Natural killer cell (primary cell): ENCODE data around the gene JPH2. TPM values are rescaled to one million over a fixed set of nuclear protein-coding genes. Genes with fewer than 3 reads are reported as not detected.
"Not testable (repeated sequence)": the region's sequence is repeated elsewhere in the genome, so short reads cannot be mapped to it uniquely, and the experiment has no call there.

Experiments used
- ATAC-seq, 3 donors: fragments of 150-1000 bp in 2 of 3; fragments of 200-7000 bp in 1 of 3; cut with Tn5 transposase; 1 replicate in 1 of 3; 2 replicates in 2 of 3; pipeline ENCODE4 v1.10.0; 2021; ENCODE audit warnings: mild to moderate bottlenecking in 2 of 3, moderate library complexity in 2 of 3
- DNase-seq, 2 donors: peaks; one replicate each; pipeline versions ENCODE4 v3.0.0 to v3.0.0-alpha.2; 2013 to 2021; ENCODE audit warnings: mixed read lengths in 1 of 2
- H3K27ac ChIP-seq: one replicate; pipeline ENCODE4 v1.5.1; 2013; ENCODE audit warnings: mild to moderate bottlenecking, low read length
- H3K27me3 ChIP-seq: one replicate; pipeline ENCODE4 v1.6.1; 2013; ENCODE audit warnings: low read length; ENCODE audit not compliant: control insufficient read depth, insufficient read depth
- H3K36me3 ChIP-seq: one replicate; pipeline ENCODE4 v1.6.1; 2013; ENCODE audit warnings: low read length; ENCODE audit not compliant: control insufficient read depth, insufficient read depth
- H3K4me1 ChIP-seq: one replicate; pipeline ENCODE4 v1.6.1; 2013; ENCODE audit warnings: low read length; ENCODE audit not compliant: control insufficient read depth, insufficient read depth
- H3K4me3 ChIP-seq: one replicate; pipeline ENCODE4 v1.5.1; 2013; ENCODE audit warnings: low read length
- H3K9me3 ChIP-seq: one replicate; pipeline ENCODE4 v1.6.1; 2013; ENCODE audit warnings: low read length; ENCODE audit not compliant: control insufficient read depth, insufficient read depth
- H3K27ac Mint-ChIP-seq, 2 donors: one replicate each; pipeline ENCODE4 v1.8.0; 2022; ENCODE audit warnings: mild to moderate bottlenecking in 2 of 2, mixed read lengths in 2 of 2, moderate library complexity in 1 of 2
- H3K27me3 Mint-ChIP-seq, 2 donors: one replicate each; pipeline ENCODE4 v1.8.0; 2022; ENCODE audit warnings: low read depth in 2 of 2, mixed read lengths in 2 of 2
- H3K36me3 Mint-ChIP-seq: one replicate; pipeline ENCODE4 v1.8.0; 2022; ENCODE audit warnings: mixed read lengths
- H3K4me1 Mint-ChIP-seq, 2 donors: one replicate each; pipeline ENCODE4 v1.8.0; 2022; ENCODE audit warnings: mixed read lengths in 2 of 2
- H3K4me3 Mint-ChIP-seq: one replicate; pipeline ENCODE4 v1.8.0; 2022; ENCODE audit warnings: mild to moderate bottlenecking, moderate library complexity, mixed read lengths
- H3K9me3 Mint-ChIP-seq, 2 donors: one replicate each; pipeline ENCODE4 v1.8.0; 2022; ENCODE audit warnings: mixed read lengths in 2 of 2
- CTCF ChIP-seq: fragments of 200-600 bp; IDR thresholded peaks from one replicate; pipeline ENCODE4 v1.8.0; 2022; ENCODE audit warnings: antibody characterized with exemption
- WGBS: methylation state at CpG from one replicate; pipeline ENCODE4 v1.1.7; 2013; ENCODE audit warnings: missing lambda C conversion rate; ENCODE audit not compliant: insufficient coverage; 5-methylcytosine and 5-hydroxymethylcytosine counted together
- intact Hi-C: fragments of 100-400 bp; cut with micrococcal nuclease; formaldehyde crosslinking; loops from one replicate; pipeline ENCODE4 v1.14.2; 2022
- total RNA-seq, 4 donors: library from RNA; stranded (reverse); fragments of 120-200 nt in 1 of 4; gene quantifications; one replicate each; pipeline versions ENCODE4 v1.2.3 to v1.2.4, GENCODE V29; 2013 to 2022

The JPH2 gene
- total RNA-seq, 3 donors from 2014 or later (not counting 1 experiment from before 2014, with no cell fraction given), result not detected

- ATAC-seq, result no peak
- H3K27ac ChIP-seq, result no peak overlapping the region
- TF ChIP-seq CTCF, result no peak
- H3K9me3 ChIP-seq, result no peaks in the 10 kb centered on the region
- H3K27me3 ChIP-seq, result no peaks in the 10 kb centered on the region
- no peaks in the 10 kb centered on the region for H3K36me3 Mint-ChIP-seq
- H3K36me3 ChIP-seq, result no peaks in the 10 kb centered on the region
- no peak overlapping the region for H3K4me3 Mint-ChIP-seq
- no peak overlapping the region for H3K4me3 ChIP-seq
- peaks cover 4 to 14% of the 10 kb centered on the region in 2 donors for H3K27me3 Mint-ChIP-seq
- 96% methylated on average over 1 of the region's 1 CpG for WGBS
- peaks cover 0 to 4% of the 10 kb centered on the region in 2 donors for H3K4me1 Mint-ChIP-seq
- no peak for DNase-seq
- intact Hi-C loops, result no loop called here
- H3K27ac Mint-ChIP-seq, result no peak overlapping the region
- H3K9me3 Mint-ChIP-seq, result no peaks in the 10 kb centered on the region
- H3K4me1 ChIP-seq, result no peaks in the 10 kb centered on the region
Measured at GRCh38 chr20:44131704-44132103, 55.3 kb downstream of the JPH2 start.

- Histone ChIP-seq H3K36me3 (no peaks in the 10 kb centered on the region), H3K4me3 (no peak overlapping the region), H3K9me3 (no peaks in the 10 kb centered on the region), H3K4me1 (no peaks in the 10 kb centered on the region), H3K27ac (no peak overlapping the region), H3K27me3 (no peaks in the 10 kb centered on the region)
- intact Hi-C loops, result no loop called here
- no peak for ATAC-seq
- H3K36me3 Mint-ChIP-seq, result no peaks in the 10 kb centered on the region
- TF ChIP-seq CTCF, result no peak
- H3K27me3 Mint-ChIP-seq, result peaks cover 4 to 14% of the 10 kb centered on the region in 2 donors
- H3K9me3 Mint-ChIP-seq, result no peaks in the 10 kb centered on the region
- 70% methylated on average over 7 of the region's 9 CpGs for WGBS
- H3K4me1 Mint-ChIP-seq, result no peaks in the 10 kb centered on the region
- H3K4me3 Mint-ChIP-seq, result no peak overlapping the region
- no peak for DNase-seq
- no peak overlapping the region for H3K27ac Mint-ChIP-seq
Measured at GRCh38 chr20:44129911-44130718, 56.9 kb downstream of the JPH2 start.

DNA sequence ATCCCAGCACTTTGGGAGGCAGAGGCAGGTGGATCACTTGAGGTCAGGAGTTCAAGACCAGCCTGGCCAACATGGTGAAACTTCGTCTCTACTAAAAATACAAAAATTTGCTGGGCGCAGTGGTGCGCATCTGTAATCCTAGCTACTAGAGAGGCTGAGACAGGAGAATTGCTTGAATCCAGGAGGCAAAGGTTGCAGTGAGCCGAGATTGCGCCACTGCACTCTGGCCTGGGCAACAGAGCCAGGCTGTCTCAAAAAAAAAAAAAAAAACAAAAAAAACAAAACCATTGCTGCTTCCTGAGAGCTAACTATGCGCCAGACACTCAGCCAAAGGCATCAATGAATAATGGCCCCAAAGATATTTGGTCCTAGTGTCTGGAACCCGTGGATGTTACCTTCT lies 57.7 kb downstream of the JPH2 start:
- H3K36me3 Mint-ChIP-seq, H3K9me3 ChIP-seq, H3K4me3 ChIP-seq, H3K27ac Mint-ChIP-seq, H3K27ac ChIP-seq, H3K36me3 ChIP-seq, H3K27me3 ChIP-seq, DNase-seq, ATAC-seq, H3K9me3 Mint-ChIP-seq, intact Hi-C loops, H3K4me1 Mint-ChIP-seq, H3K4me3 Mint-ChIP-seq, H3K4me1 ChIP-seq: not testable (repeated sequence)
- 86% methylated on average over 7 of the region's 7 CpGs for WGBS
- peaks cover 5 to 14% of the 10 kb centered on the region in 2 donors for H3K27me3 Mint-ChIP-seq

DNA sequence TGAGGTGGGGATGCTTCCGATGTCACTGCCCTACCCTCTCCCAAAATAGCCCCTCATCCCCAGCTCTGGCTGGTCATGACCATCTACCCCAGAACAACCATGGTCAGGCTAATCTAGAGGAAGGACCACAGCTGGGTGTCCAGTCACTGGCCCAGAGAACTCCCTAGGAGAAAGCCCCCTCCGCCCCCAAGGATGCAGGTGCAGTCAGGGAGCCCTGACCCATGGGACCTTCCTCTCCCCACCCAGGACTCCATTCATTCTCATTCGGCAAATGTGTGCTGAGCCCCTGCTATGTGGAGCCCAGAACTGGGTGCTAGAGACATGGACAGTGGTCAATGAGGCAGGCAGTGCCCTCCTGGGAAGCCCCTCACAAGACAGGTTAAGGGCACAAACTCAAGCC lies 60.5 kb downstream of the JPH2 start:
- 81% methylated on average over 3 of the region's 3 CpGs for WGBS
- TF ChIP-seq CTCF, result no peak
- Mint-ChIP-seq H3K9me3 (no peaks in the 10 kb centered on the region), H3K4me1 (no peaks in the 10 kb centered on the region), H3K27ac (no peak overlapping the region), H3K27me3 (peaks cover 16 to 24% of the 10 kb centered on the region in 2 donors), H3K36me3 (no peaks in the 10 kb centered on the region), H3K4me3 (no peak overlapping the region)
- no peak overlapping the region for H3K27ac ChIP-seq
- H3K36me3 ChIP-seq, result no peaks in the 10 kb centered on the region
- intact Hi-C loops, result no loop called here
- ATAC-seq (no peak), DNase-seq (no peak)
- no peak overlapping the region for H3K4me3 ChIP-seq
- no peaks in the 10 kb centered on the region for H3K4me1 ChIP-seq
- H3K27me3 ChIP-seq, result no peaks in the 10 kb centered on the region
- no peaks in the 10 kb centered on the region for H3K9me3 ChIP-seq
